ENCODE measurements around the gene MOV10L1. TPM values are rescaled to one million over a fixed set of nuclear protein-coding genes. Genes with fewer than 3 reads are reported as not detected.
A peak's percentile ranks its signal among the peaks of the same experiment; 100 is the strongest.
"Not testable (repeated sequence)": the region's sequence is repeated elsewhere in the genome, so short reads cannot be mapped to it uniquely, and the experiment has no call there.

MOV10L1 gene
- total and polyA plus RNA-seq, 2 donors (not counting 1 experiment from before 2014, with no cell fraction given): 0.03 to 0.83 TPM

- no peak for TF ChIP-seq EZH2 (IDR thresholded peaks at IDR 0.05; ENCODE audit: low read length, missing control alignments)
- TF ChIP-seq, protein P1, sequence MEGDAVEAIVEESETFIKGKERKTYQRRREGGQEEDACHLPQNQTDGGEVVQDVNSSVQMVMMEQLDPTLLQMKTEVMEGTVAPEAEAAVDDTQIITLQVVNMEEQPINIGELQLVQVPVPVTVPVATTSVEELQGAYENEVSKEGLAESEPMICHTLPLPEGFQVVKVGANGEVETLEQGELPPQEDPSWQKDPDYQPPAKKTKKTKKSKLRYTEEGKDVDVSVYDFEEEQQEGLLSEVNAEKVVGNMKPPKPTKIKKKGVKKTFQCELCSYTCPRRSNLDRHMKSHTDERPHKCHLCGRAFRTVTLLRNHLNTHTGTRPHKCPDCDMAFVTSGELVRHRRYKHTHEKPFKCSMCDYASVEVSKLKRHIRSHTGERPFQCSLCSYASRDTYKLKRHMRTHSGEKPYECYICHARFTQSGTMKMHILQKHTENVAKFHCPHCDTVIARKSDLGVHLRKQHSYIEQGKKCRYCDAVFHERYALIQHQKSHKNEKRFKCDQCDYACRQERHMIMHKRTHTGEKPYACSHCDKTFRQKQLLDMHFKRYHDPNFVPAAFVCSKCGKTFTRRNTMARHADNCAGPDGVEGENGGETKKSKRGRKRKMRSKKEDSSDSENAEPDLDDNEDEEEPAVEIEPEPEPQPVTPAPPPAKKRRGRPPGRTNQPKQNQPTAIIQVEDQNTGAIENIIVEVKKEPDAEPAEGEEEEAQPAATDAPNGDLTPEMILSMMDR (conservative IDR thresholded peaks at IDR 0.05 in 1 of 2, IDR thresholded peaks at IDR 0.05 in 1 of 2; ENCODE audit: low read depth in 1 of 2, low read length in 2 of 2): peak; percentile 98 to 99
- H3K9me3 ChIP-seq (ENCODE audit: control insufficient read depth, insufficient read depth, low read depth, low read length): no peaks in the 10 kb centered on the region
- no peak overlapping the region for H3K4me3 ChIP-seq (replicated peaks in 1 of 4; ENCODE audit: control extremely low read depth in 1 of 4, insufficient read depth in 1 of 4, low read depth in 3 of 4, low read length in 4 of 4)
- H3K9ac ChIP-seq (ENCODE audit: insufficient read depth, low read length): no peak overlapping the region
- H2AFZ ChIP-seq (ENCODE audit: low read length): no peak overlapping the region
- no peaks in the 10 kb centered on the region for H3K4me1 ChIP-seq (ENCODE audit: control insufficient read depth, extremely low read depth, insufficient read depth, low read length)
- no peaks in the 10 kb centered on the region for H3K79me2 ChIP-seq (ENCODE audit: control insufficient read depth, insufficient read depth, low read length)
- H3K27me3 ChIP-seq (ENCODE audit: control insufficient read depth, insufficient read depth, low read length): peaks cover 16% of the 10 kb centered on the region
- H3K27ac ChIP-seq (ENCODE audit: insufficient read depth, low read length): no peak overlapping the region
- H3K4me2 ChIP-seq (ENCODE audit: extremely low read depth, insufficient read depth, low read length): no peak overlapping the region
- peak; percentile 58 to 80 for DNase-seq (ENCODE audit: low read depth in 2 of 2)
- no peaks in the 10 kb centered on the region for H4K20me1 ChIP-seq (ENCODE audit: control insufficient read depth, extremely low read depth, insufficient read depth, low read length)
- no peaks in the 10 kb centered on the region for H3K36me3 ChIP-seq (ENCODE audit: control insufficient read depth, insufficient read depth, low read length)
These were observed 56.8 kb downstream of the MOV10L1 start for GRCh38 chr22:50146439-50147238.

- not testable (repeated sequence) for H3K4me2 ChIP-seq (ENCODE audit: extremely low read depth, insufficient read depth, low read length); H3K4me3 ChIP-seq (replicated peaks in 1 of 4; ENCODE audit: control extremely low read depth in 1 of 4, insufficient read depth in 1 of 4, low read depth in 3 of 4, low read length in 4 of 4); H3K9me3 ChIP-seq (ENCODE audit: control insufficient read depth, insufficient read depth, low read depth, low read length); H3K27ac ChIP-seq (ENCODE audit: insufficient read depth, low read length); DNase-seq (ENCODE audit: low read depth in 2 of 2); H3K36me3 ChIP-seq (ENCODE audit: control insufficient read depth, insufficient read depth, low read length); H3K79me2 ChIP-seq (ENCODE audit: control insufficient read depth, insufficient read depth, low read length); H2AFZ ChIP-seq (ENCODE audit: low read length); H4K20me1 ChIP-seq (ENCODE audit: control insufficient read depth, extremely low read depth, insufficient read depth, low read length); H3K9ac ChIP-seq (ENCODE audit: insufficient read depth, low read length); H3K4me1 ChIP-seq (ENCODE audit: control insufficient read depth, extremely low read depth, insufficient read depth, low read length)
- peaks cover 12% of the 10 kb centered on the region for H3K27me3 ChIP-seq (ENCODE audit: control insufficient read depth, insufficient read depth, low read length)
These were observed 57.7 kb downstream of the MOV10L1 start for GRCh38 chr22:50147258-50148165.

DNA sequence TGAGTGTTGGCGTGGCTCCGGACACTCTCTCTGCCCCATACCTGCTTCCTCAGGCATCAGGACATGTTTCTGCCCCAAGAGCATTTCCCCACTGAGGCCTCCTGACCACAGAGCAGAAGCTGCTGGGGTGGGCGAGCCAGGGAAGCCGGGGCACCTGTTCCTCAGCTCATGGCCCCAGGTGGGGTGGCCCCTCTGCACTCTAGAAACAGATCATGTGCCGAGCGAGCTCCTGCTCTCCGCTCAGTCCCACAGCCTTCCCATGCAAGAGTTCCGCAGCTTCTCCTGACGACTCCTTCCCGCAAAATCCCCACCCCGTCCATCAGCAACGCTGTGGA lies 58.3 kb downstream of the MOV10L1 start:
- Histone ChIP-seq H4K20me1 (ENCODE audit: control insufficient read depth, extremely low read depth, insufficient read depth, low read length) (no peaks in the 10 kb centered on the region), H3K36me3 (ENCODE audit: control insufficient read depth, insufficient read depth, low read length) (no peaks in the 10 kb centered on the region), H3K4me1 (ENCODE audit: control insufficient read depth, extremely low read depth, insufficient read depth, low read length) (no peaks in the 10 kb centered on the region), H3K9ac (ENCODE audit: insufficient read depth, low read length) (no peak overlapping the region), H3K4me3 (replicated peaks in 1 of 4; ENCODE audit: control extremely low read depth in 1 of 4, insufficient read depth in 1 of 4, low read depth in 3 of 4, low read length in 4 of 4) (no peak overlapping the region), H3K27me3 (ENCODE audit: control insufficient read depth, insufficient read depth, low read length) (peaks cover 6% of the 10 kb centered on the region), H3K79me2 (ENCODE audit: control insufficient read depth, insufficient read depth, low read length) (no peaks in the 10 kb centered on the region), H2AFZ (ENCODE audit: low read length) (no peak overlapping the region), H3K27ac (ENCODE audit: insufficient read depth, low read length) (no peak overlapping the region), H3K4me2 (ENCODE audit: extremely low read depth, insufficient read depth, low read length) (no peak overlapping the region), H3K9me3 (ENCODE audit: control insufficient read depth, insufficient read depth, low read depth, low read length) (no peaks in the 10 kb centered on the region)
- TF ChIP-seq, protein P1 (conservative IDR thresholded peaks at IDR 0.05 in 1 of 2, IDR thresholded peaks at IDR 0.05 in 1 of 2; ENCODE audit: low read depth in 1 of 2, low read length in 2 of 2): no peak
- TF ChIP-seq EZH2 (IDR thresholded peaks at IDR 0.05; ENCODE audit: low read length, missing control alignments): no peak
- no peak for DNase-seq (ENCODE audit: low read depth in 2 of 2)

All from fibroblast of lung (primary cell).